ENCODE results near the gene KCNG3. TPM values are rescaled to one million over a fixed set of nuclear protein-coding genes. Genes with fewer than 3 reads are reported as not detected.
"Not testable (repeated sequence)": the region's sequence is repeated elsewhere in the genome, so short reads cannot be mapped to it uniquely, and the experiment has no call there.

Gene KCNG3
- total RNA-seq, 1 experiment from 2014 or later: 5.4 TPM

- H3K9me3 ChIP-seq (replicated peaks): no peaks in the 10 kb centered on the region
- DNase-seq (ENCODE audit: low read depth in 1 of 2, low spot score in 2 of 2): no peak
- H3K27ac ChIP-seq: no peak overlapping the region
- H3K4me1 ChIP-seq (replicated peaks): no peaks in the 10 kb centered on the region
- no peaks in the 10 kb centered on the region for H3K27me3 ChIP-seq (replicated peaks)
- H3K4me3 ChIP-seq: no peak overlapping the region
- no peaks in the 10 kb centered on the region for H3K36me3 ChIP-seq
These were observed 63.6 kb downstream of the KCNG3 start for GRCh38 chr2:42430188-42430587.

DNA sequence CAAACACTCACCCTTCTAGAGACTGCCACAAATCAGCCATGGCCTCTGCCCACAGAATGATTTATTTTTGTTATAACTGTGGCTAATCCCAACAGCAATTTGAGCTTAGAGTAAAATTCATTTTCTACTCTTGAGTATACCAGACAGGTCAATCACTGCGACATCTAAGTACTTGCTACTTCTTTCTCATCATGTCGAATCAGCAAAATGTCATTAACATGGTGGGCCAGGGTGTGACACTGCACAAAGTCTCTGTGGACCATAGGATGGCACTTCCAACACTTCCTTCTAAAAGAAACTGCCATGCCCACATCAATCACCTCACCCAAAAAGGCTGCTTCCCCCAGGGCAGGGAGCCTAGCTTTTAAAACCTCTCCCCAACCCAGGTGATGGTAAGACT, 64.4 kb downstream of the KCNG3 start:
- H3K4me1 ChIP-seq (replicated peaks): peaks cover 7% of the 10 kb centered on the region
- no peaks in the 10 kb centered on the region for H3K36me3 ChIP-seq
- no peak for DNase-seq (ENCODE audit: low read depth in 1 of 2, low spot score in 2 of 2)
- H3K27ac ChIP-seq: no peak overlapping the region
- H3K9me3 ChIP-seq (replicated peaks): no peaks in the 10 kb centered on the region
- H3K4me3 ChIP-seq: no peak overlapping the region
- no peaks in the 10 kb centered on the region for H3K27me3 ChIP-seq (replicated peaks)

GRCh38 chr2:42425697-42426096, 68.1 kb downstream of the KCNG3 start:
- Histone ChIP-seq H3K27ac (no peak overlapping the region), H3K4me3 (no peak overlapping the region), H3K9me3 (replicated peaks) (no peaks in the 10 kb centered on the region), H3K27me3 (replicated peaks) (no peaks in the 10 kb centered on the region), H3K36me3 (no peaks in the 10 kb centered on the region), H3K4me1 (replicated peaks) (peaks cover 43% of the 10 kb centered on the region)
- DNase-seq (ENCODE audit: low read depth in 1 of 2, low spot score in 2 of 2): no peak

- no peak overlapping the region for H3K4me3 ChIP-seq
- peak overlapping the region; percentile 97 for H3K27ac ChIP-seq
- no peaks in the 10 kb centered on the region for H3K27me3 ChIP-seq (replicated peaks)
- H3K9me3 ChIP-seq (replicated peaks): no peaks in the 10 kb centered on the region
- H3K4me1 ChIP-seq (replicated peaks): peaks cover 57% of the 10 kb centered on the region
- DNase-seq (ENCODE audit: low read depth in 1 of 2, low spot score in 2 of 2): peak; percentile 70 to 81
- no peaks in the 10 kb centered on the region for H3K36me3 ChIP-seq
These were observed 69.7 kb downstream of the KCNG3 start for GRCh38 chr2:42424033-42424432.

- Histone ChIP-seq H3K4me3 (no peak overlapping the region), H3K4me1 (replicated peaks) (peaks cover 57% of the 10 kb centered on the region), H3K27me3 (replicated peaks) (no peaks in the 10 kb centered on the region), H3K36me3 (no peaks in the 10 kb centered on the region), H3K9me3 (replicated peaks) (no peaks in the 10 kb centered on the region), H3K27ac (peak overlapping the region; percentile 97)
- DNase-seq (ENCODE audit: low read depth in 1 of 2, low spot score in 2 of 2): peak in 1 of 2 experiments; percentile 72
These were observed 72.1 kb downstream of the KCNG3 start for GRCh38 chr2:42421601-42422239.

- no peaks in the 10 kb centered on the region for H3K27me3 ChIP-seq (replicated peaks)
- no peaks in the 10 kb centered on the region for H3K9me3 ChIP-seq (replicated peaks)
- no peak overlapping the region for H3K4me3 ChIP-seq
- H3K4me1 ChIP-seq (replicated peaks): peaks cover 57% of the 10 kb centered on the region
- no peaks in the 10 kb centered on the region for H3K36me3 ChIP-seq
- no peak for DNase-seq (ENCODE audit: low read depth in 1 of 2, low spot score in 2 of 2)
- H3K27ac ChIP-seq: peak overlapping the region; percentile 97
These were observed 72.7 kb downstream of the KCNG3 start for GRCh38 chr2:42421157-42421485.

GRCh38 chr2:42414648-42415047, 79.1 kb downstream of the KCNG3 start:
- H3K9me3 ChIP-seq (replicated peaks): peaks cover 4% of the 10 kb centered on the region; the same call in 1 of the 2 replicates
- no peak for DNase-seq (ENCODE audit: low read depth in 1 of 2, low spot score in 2 of 2)
- no peak overlapping the region for H3K27ac ChIP-seq
- no peaks in the 10 kb centered on the region for H3K36me3 ChIP-seq
- no peak overlapping the region for H3K4me3 ChIP-seq
- no peaks in the 10 kb centered on the region for H3K27me3 ChIP-seq (replicated peaks)
- H3K4me1 ChIP-seq (replicated peaks): peaks cover 3% of the 10 kb centered on the region

GRCh38 chr2:42414158-42414557, 79.6 kb downstream of the KCNG3 start:
- no peak for DNase-seq (ENCODE audit: low read depth in 1 of 2, low spot score in 2 of 2)
- Histone ChIP-seq H3K36me3 (no peaks in the 10 kb centered on the region), H3K4me1 (replicated peaks) (no peaks in the 10 kb centered on the region), H3K9me3 (replicated peaks) (peaks cover 4% of the 10 kb centered on the region; the same call in 1 of the 2 replicates), H3K27ac (no peak overlapping the region), H3K4me3 (no peak overlapping the region), H3K27me3 (replicated peaks) (no peaks in the 10 kb centered on the region)

- H3K9me3 ChIP-seq (replicated peaks): peaks cover 4% of the 10 kb centered on the region; the same call in 1 of the 2 replicates
- H3K4me1 ChIP-seq (replicated peaks): no peaks in the 10 kb centered on the region
- no peak for DNase-seq (ENCODE audit: low read depth in 1 of 2, low spot score in 2 of 2)
- H3K27me3 ChIP-seq (replicated peaks): no peaks in the 10 kb centered on the region
- no peak overlapping the region for H3K27ac ChIP-seq
- no peaks in the 10 kb centered on the region for H3K36me3 ChIP-seq
- H3K4me3 ChIP-seq: no peak overlapping the region
These were observed 82.9 kb downstream of the KCNG3 start for GRCh38 chr2:42410742-42411514.

GRCh38 chr2:42408009-42408408, 85.8 kb downstream of the KCNG3 start:
- DNase-seq (ENCODE audit: low read depth in 1 of 2, low spot score in 2 of 2): no peak
- H3K27me3 ChIP-seq (replicated peaks): no peaks in the 10 kb centered on the region
- H3K4me3 ChIP-seq: no peak overlapping the region
- no peaks in the 10 kb centered on the region for H3K4me1 ChIP-seq (replicated peaks)
- H3K36me3 ChIP-seq: no peaks in the 10 kb centered on the region
- no peaks in the 10 kb centered on the region for H3K9me3 ChIP-seq (replicated peaks)
- no peak overlapping the region for H3K27ac ChIP-seq

GRCh38 chr2:42407476-42407875, 86.3 kb downstream of the KCNG3 start:
- H3K36me3 ChIP-seq: no peaks in the 10 kb centered on the region
- no peak overlapping the region for H3K4me3 ChIP-seq
- H3K4me1 ChIP-seq (replicated peaks): no peaks in the 10 kb centered on the region
- no peaks in the 10 kb centered on the region for H3K9me3 ChIP-seq (replicated peaks)
- no peak for DNase-seq (ENCODE audit: low read depth in 1 of 2, low spot score in 2 of 2)
- no peak overlapping the region for H3K27ac ChIP-seq
- H3K27me3 ChIP-seq (replicated peaks): no peaks in the 10 kb centered on the region

- Histone ChIP-seq H3K27me3 (replicated peaks) (no peaks in the 10 kb centered on the region), H3K4me3 (no peak overlapping the region), H3K4me1 (replicated peaks) (no peaks in the 10 kb centered on the region), H3K9me3 (replicated peaks) (no peaks in the 10 kb centered on the region), H3K36me3 (no peaks in the 10 kb centered on the region), H3K27ac (no peak overlapping the region)
- peak in 1 of 2 experiments; percentile 17 for DNase-seq (ENCODE audit: low read depth in 1 of 2, low spot score in 2 of 2)
These were observed 89.1 kb downstream of the KCNG3 start for GRCh38 chr2:42404676-42405075.

GRCh38 chr2:42401773-42402172, 92.0 kb downstream of the KCNG3 start:
- DNase-seq (ENCODE audit: low read depth in 1 of 2, low spot score in 2 of 2): no peak
- Histone ChIP-seq H3K27ac (no peak overlapping the region), H3K9me3 (replicated peaks) (no peaks in the 10 kb centered on the region), H3K27me3 (replicated peaks) (no peaks in the 10 kb centered on the region), H3K4me1 (replicated peaks) (peaks cover under 1% of the 10 kb centered on the region; the same call in 1 of the 2 replicates), H3K4me3 (no peak overlapping the region), H3K36me3 (no peaks in the 10 kb centered on the region)

DNA sequence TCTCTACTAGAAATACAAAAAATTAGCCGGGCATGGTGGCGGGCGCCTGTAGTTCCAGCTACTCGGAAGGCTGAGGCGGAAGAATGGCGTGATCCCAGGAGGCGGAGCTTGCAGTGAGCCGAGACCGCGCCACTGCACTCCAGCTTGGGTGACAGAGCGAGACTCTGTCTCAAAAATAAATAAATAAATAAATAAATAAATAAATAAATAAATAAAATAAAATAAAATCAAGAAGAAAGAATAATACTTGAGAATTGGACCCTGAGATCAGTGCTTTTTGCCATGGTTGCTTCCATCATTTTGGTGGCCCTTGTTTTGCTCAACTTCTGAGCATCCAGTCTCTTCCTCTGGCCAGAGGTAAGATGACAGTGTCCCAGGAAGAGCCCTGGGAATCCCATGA, 95.7 kb downstream of the KCNG3 start:
- H3K4me1 ChIP-seq (replicated peaks); H3K9me3 ChIP-seq (replicated peaks); H3K27me3 ChIP-seq (replicated peaks); H3K4me3 ChIP-seq; DNase-seq (ENCODE audit: low read depth in 1 of 2, low spot score in 2 of 2); H3K36me3 ChIP-seq; H3K27ac ChIP-seq: not testable (repeated sequence)
